HG02642 (cell line): ENCODE results near the gene DIS3L.
"Not testable (repeated sequence)": the region's sequence is repeated elsewhere in the genome, so short reads cannot be mapped to it uniquely, and the experiment has no call there.

Experiments used
- ATAC-seq: cut with Tn5 transposase; IDR thresholded peaks from one replicate; pipeline ENCODE4 v1.9.1; 2021; ENCODE audit warnings: mild to moderate bottlenecking; ENCODE audit not compliant: unreplicated experiment, poor library complexity

Gene DIS3L

GRCh38 chr15:66275352-66275751 is 18.0 kb upstream of the DIS3L start:
- no peak for ATAC-seq

GRCh38 chr15:66276546-66276945 is 16.8 kb upstream of the DIS3L start:
- ATAC-seq, result no peak

GRCh38 chr15:66278056-66278455 is 15.3 kb upstream of the DIS3L start:
- no peak for ATAC-seq

- ATAC-seq, result no peak
Measured at GRCh38 chr15:66278671-66279070, 14.7 kb upstream of the DIS3L start.

GRCh38 chr15:66284271-66284670 is 9.1 kb upstream of the DIS3L start:
- ATAC-seq, result no peak

- no peak for ATAC-seq
Measured at GRCh38 chr15:66285533-66286280, 7.7 kb upstream of the DIS3L start.

GRCh38 chr15:66287461-66288057 is 5.8 kb upstream of the DIS3L start:
- no peak for ATAC-seq

- no peak for ATAC-seq
Measured at GRCh38 chr15:66288093-66288492, 5.3 kb upstream of the DIS3L start.

- no peak for ATAC-seq
Measured at GRCh38 chr15:66288551-66289185, 4.7 kb upstream of the DIS3L start.

- no peak for ATAC-seq
Measured at GRCh38 chr15:66290007-66290406, 3.4 kb upstream of the DIS3L start.

- no peak for ATAC-seq
Measured at GRCh38 chr15:66290518-66290917, 2.9 kb upstream of the DIS3L start.

- no peak for ATAC-seq
Measured at GRCh38 chr15:66291816-66292570, 1.4 kb upstream of the DIS3L start.

GRCh38 chr15:66292571-66293418 is 573 bp upstream of the DIS3L start:
- ATAC-seq, result no peak

GRCh38 chr15:66294157-66294931 is 976 bp downstream of the DIS3L start:
- ATAC-seq, result peak; percentile 13

- no peak for ATAC-seq
Measured at GRCh38 chr15:66294932-66295235, 1.5 kb downstream of the DIS3L start.

GRCh38 chr15:66296186-66296585 is 2.8 kb downstream of the DIS3L start:
- no peak for ATAC-seq

- no peak for ATAC-seq
Measured at GRCh38 chr15:66298803-66299251, 5.5 kb downstream of the DIS3L start.

GRCh38 chr15:66302489-66303278 is 9.3 kb downstream of the DIS3L start:
- no peak for ATAC-seq

GRCh38 chr15:66304425-66304824 is 11.1 kb downstream of the DIS3L start:
- ATAC-seq, result not testable (repeated sequence)
